GM18868 (cell line): Measurements from ENCODE around the gene EPHB2.
"Not testable (repeated sequence)": the region's sequence is repeated elsewhere in the genome, so short reads cannot be mapped to it uniquely, and the experiment has no call there.

ENCODE experiments used
- ATAC-seq: cut with Tn5 transposase; IDR thresholded peaks from one replicate; pipeline ENCODE4 v1.9.1; 2021; ENCODE audit warnings: mild to moderate bottlenecking, moderate library complexity; ENCODE audit not compliant: unreplicated experiment

The EPHB2 gene

DNA sequence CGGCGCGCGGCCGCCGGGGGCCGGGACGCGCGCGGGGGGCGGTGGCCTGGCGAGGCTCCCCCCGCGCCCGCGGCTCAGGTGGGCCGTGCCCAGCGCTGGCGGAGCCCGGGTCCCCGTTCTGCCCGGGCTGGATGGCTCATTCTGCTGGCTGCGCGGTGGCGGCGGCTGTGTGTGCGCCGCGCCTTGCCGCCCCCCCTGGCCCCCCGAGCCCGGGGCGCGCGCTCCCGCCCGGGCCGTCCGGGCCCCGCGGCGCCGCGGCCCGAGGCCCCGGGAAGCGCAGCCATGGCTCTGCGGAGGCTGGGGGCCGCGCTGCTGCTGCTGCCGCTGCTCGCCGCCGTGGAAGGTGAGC, at the start of gene EPHB2:
EPHB2 (plus strand) TSS at position 139 of the 349 bp plus-strand sequence; CDS start at position 283, 144 bp downstream.
- no peak for ATAC-seq

DNA sequence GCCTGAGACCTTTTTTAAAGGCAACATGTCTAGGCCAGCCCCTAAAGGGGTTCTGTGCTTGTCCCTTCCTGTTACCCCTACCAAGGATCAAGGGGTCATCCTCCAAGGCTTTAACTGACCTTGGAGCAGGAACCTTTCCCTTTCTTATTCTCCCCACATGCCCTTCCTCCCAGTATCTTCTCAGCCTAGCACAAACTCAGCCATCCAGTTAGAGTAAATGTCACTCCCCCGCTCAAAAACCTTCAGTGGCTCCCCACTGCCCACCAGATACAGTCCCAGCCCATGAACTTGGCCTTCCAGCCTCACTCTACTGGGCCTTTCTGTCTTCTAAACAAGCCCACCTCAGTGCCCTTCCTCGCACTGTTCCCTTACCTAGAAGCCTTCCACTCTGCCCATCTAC, 48.8 kb upstream of the EPHB2 start:
- no peak for ATAC-seq

DNA sequence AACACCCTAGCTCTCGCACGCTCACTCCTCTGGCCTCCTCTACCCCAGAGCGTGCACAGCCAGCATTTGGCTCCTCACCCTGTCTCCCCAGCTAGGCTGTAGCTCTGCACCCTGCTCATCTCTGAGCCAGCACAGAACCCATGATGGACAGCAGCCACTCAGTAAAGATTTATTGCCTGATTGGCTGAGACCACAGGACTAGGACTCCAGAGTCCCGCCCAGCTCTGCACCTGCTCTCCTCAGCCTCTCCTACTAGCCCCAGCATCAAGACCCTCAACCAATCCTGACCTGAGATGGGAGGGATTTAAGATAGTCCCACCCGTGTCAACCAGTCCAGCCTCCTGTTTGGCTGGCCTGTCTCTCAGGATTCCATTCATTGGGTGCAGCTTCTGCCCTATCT, 48.3 kb upstream of the EPHB2 start:
- no peak for ATAC-seq

DNA sequence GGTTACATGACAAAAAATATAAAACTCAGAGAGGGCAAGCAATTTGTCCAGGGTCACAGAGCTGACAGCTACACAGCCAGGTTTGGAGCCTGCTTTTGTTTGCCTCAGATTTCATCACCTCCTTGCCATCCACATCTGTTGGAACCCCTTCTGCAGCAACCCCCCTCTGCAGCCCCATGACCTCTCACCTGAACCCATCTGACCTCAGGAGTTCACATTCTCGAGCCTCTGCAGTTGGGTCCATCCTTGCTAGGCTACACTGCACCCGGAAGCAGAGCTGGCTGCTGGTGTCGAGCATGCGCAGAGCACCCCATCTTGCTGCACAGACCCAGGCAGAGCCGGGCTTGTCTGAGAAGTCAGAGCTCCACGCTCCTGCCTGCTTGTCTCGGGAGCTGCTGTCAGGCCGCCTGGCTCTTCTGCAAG, 47.6 kb upstream of the EPHB2 start:
- no peak for ATAC-seq

DNA sequence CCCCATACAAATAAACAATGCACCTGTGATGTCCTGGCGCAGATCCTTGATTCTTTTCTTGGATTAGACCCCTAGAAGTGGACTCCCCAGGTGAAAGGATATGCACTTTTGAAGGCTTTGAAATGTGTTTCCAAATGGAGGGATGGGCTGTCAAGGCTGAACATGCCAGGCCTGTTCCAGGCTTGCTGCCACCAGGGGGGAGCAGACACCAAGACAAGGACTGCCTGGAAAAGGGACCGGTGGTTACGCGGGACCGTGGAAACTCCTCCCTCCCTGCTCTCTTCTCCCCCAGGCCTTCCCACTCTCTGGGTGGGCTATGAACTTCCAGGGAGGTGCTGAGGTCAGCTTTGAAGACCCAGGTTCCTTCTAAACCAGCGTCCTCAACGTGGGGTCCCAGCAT, 44.9 kb upstream of the EPHB2 start:
- no peak for ATAC-seq

DNA sequence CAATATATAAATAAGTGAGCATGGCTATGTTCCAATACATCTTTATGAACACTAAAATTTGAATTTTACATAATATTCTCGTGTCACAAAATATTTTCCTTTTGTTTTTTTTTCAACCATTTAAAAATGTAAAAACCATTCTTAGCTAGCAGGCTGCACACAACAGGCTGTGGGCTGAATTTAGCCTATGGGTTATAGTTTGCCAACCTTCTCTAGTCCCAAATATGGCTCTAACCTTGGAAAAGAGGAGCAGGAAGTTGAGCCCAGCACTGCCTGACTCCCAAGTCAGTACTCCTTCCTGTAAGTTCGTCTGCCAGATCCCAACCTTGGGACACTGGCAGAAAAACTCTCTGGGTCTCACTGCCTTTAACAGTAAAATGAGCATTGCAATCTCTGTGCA, 44.2 kb upstream of the EPHB2 start:
- ATAC-seq = no peak

DNA sequence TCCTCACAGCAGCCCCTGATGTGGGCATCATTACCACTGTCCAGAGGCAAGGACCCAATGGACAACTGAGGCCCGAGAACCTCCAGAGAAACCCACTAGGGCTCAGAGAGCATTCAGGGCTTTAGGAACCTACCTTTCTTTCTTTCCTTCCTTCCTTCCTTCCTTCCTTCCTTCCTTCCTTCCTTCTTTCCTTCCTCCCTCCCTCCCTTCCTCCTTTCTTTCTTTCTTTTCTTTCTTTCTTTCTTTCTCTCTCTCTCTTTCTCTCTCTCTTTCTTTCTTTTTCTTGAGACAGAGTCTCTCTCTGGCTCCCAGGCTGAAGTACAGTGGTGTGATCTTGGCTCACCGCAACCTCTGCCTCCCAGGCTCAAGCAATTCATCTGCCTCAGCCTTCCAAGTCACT, 41.8 kb upstream of the EPHB2 start:
- ATAC-seq = not testable (repeated sequence)

DNA sequence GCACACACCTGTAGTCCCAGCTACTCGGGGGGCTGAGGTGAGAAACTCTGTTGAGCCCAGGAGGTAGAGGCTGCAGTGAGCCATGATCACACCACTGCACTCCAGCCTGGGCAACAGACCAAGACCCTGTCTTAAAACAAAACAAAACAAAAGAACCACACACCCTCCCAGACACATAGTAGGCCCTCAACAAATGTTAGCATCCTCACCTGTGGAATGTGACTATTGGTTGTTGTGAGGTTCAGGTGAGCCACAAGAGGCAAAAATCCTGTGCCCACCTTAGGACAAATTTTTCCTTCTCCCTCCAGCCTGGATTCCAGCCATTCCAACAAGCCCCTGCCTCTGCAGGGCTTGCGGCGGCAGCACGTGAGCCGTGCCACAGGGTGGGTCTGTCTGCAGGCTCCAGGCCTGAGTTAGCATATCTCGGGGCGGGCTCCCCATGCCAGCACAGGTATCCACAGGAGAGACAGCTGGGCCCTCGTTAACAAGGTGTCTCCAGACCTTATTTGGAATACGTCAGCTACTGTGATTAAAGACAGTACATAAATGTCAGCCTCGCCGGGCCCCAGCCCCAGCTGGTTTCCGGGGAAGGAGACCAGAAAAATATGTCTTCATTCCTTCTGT, 40.2 kb upstream of the EPHB2 start:
- no peak for ATAC-seq

DNA sequence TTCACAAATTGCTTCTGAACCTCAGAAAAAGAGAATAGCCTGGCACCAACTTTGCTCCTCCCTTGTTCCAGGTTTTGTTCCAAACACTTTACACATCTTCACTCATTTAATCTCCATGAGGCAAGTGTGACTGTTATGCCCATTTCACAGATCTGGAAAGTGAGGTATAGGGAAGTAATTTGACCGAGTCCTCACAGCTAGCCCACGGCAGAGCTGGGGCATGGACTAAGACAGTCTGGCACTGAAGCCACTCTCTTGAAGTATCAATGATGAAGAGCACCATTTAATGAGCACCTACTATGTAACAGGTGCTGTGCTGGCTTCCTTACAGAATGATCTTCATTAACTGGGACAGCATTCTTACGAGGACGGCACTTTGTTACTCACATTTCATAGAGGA, 38.6 kb upstream of the EPHB2 start:
- ATAC-seq = no peak

DNA sequence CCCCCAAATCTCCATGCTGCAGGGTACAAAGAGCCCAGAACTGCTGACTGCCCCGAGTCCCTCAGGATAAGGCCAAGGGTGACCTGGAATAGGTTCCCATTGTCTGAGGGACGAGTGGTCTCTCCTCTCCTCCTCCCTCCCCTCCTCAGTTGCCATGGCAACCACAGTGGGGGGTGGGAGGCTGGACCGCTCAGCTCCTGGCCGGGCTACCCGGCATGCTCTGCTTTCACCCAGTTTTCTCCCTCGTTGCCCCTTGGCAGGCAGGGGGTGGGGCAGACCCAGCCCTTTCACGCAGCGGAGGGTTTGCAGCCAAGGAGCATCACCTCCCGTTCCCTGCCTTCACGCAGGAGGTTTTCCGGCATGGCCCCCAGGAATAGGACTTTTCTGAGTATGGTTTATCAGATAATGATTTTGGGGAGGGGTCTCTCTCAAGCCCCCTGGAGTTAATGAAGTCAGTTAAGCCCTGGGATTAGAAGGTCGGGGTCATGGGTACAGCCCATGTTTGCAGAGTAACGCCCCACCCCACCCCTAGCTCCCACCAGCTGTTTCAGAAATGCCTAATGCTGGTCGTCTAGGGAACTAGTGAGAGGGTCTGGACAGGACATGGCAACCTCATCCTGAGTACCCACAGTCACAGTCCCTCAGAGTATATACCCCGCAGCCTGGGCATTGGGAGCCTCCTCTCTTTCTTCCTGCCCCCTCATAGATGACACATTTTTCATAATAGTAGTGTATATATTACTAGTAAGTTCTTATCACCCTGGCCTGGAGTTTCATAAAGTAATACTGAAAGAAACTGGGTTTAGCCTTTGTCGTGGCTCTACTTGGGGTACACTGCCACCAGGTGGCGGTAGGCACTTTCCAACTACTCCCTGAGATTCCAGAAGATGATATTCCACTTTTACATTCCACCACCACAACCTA, 36.9 kb upstream of the EPHB2 start:
- ATAC-seq = no peak

DNA sequence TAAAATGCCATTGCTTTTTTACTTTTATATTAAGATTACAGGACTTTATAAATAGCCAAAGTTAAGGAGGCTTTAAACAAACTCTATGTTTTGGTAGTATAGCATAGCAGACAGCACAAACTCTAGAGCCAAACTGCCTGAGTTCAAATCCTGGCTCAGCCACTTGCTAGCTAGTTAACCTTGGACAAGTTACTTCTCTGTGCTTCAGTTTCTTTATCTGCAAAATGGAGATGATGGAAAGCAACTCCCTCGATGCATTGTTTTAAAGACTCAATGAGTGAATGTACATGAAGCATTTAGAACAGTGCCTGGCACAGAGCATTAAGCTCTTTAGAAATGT, 36.3 kb upstream of the EPHB2 start:
- ATAC-seq = no peak

DNA sequence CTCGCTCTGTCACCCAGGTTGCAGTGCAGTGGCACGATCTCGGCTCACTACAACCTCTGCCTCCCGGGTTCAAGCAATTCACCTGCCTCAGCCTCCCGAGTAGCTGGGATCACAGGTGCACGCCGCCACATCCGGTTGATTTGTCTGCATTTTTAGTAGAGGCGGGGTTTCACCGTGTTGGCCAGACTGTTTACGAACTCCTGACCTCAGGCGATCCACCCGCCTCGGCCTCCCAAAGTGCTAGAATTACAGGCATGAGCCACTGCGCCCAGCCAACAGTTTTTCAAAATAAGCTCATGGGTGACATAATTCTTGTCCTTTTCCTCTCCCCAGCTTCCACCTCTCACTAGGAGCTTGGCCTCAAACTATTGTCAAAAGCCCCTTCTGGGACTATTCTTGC, 34.5 kb upstream of the EPHB2 start:
- not testable (repeated sequence) for ATAC-seq

DNA sequence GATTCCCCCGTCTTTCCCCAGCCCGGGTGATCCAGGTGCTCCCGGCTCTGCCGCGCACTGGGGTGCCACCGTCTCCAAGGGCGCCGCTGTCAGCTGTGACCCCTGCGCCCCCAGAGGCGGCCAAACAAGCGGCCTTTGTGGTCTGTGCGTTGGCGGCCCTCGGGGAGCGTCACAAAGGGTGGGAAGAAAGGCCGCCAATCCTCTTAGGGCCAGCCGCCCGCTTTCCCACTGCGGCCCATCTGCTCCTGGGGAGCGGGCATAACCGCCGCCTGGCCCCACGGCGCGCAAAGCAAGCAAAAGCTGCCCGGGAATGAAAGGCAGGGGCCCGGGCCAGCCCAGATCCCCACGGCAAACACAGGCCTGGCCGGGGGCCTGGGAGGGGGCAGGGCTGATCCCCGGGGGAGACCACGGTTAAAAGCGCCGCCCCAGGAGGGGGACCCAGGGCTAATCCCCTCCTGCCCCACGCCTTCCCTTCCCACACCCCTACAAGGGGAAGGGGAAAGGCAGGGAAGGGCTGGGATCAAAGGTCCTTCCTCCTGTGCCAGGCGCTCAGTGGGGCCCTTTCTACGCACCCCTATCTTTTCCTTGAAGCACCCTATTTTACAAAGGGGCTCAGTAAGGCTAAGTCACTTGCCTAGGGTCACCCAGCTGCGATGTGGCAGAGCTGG, 33.6 kb upstream of the EPHB2 start:
- ATAC-seq = no peak

DNA sequence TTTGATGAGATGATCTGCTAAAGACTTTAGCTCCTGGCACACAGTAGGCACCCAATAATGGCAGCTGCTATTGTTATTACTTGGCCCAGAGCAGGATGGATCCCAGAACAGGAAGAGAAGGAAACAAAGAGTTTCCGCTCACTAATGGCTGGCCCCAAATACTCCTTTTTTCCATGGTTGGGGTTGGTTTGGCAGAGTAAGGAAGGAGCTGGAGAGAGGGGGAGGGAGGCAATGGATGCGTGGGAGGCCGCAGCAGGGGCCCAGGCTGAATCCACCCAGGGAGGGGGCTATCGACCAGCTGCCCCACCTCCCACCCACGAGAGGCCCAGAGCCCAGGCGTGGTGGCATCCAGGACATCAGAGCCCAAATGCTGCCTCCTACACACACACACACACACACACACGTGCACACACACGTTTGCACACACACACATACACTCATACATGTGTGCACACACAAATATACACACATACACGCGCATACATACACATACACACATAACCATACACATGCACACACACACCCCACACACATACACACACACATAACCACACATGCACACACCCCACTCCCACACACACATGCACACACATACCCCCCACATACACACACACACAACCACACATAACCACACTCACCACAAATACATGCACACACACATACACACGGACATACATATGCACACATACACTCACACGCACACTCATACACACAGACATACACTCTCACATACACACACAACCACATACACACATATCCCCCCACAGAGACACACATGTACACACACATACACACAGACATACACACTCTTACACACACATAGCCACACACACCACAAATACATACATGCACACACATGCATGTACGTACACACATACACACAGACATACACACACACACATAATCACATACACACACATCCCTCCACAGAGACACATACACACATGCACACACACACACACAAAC, 32.4 kb upstream of the EPHB2 start:
- ATAC-seq = no peak

DNA sequence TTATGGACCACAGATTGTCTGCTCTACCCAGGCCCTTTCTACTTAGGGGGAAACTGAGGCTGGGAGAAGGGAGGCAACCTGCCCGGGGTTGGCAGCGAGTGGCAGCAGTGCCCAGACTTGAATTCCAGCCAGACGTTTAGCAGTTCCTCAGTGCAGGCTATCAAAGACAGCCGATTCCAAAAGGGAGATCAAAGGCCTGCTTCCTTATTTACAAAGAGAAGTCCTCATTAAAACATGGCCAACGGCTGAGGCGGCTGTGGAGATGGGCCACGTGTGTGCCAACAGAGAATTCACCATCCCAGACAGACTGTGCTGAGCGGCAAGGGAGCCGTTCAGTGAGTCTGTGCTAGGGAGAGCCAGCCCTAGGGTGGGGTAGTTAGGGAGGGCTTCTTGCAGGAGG, 29.9 kb upstream of the EPHB2 start:
- no peak for ATAC-seq

DNA sequence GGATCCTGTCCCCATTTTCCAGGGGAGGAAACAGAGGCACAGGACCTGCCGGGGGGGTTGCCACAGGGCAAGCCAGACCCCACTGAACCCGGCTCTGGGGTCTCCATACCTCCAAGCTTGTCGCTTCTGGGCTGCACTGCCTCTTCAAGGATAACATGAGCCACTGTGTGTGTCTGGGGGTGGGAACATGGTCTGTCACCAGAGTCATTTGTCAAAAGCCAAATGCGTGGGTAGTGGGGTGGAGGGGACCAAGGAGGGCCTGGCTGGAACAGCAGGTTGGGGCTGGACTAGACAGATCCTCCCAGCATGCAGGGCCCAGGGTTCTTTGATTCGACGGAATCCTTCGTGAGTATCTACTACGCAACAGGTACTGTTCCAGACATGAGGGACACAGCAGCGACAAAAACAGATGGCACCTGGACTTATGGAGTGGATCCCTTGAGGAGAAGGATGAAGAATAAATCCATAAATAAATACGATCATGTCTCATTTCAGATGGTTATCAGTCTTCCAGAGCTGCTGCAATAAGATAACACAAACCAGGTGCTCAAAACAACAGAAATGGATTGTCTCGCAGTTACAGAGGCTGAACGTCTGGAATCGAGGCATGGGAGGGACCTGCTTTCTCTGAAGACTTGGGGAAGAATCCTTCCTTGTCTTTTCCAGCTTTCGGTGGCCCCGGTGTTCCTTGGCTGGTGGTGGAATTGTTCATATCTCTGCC, 28.9 kb upstream of the EPHB2 start:
- ATAC-seq = no peak

DNA sequence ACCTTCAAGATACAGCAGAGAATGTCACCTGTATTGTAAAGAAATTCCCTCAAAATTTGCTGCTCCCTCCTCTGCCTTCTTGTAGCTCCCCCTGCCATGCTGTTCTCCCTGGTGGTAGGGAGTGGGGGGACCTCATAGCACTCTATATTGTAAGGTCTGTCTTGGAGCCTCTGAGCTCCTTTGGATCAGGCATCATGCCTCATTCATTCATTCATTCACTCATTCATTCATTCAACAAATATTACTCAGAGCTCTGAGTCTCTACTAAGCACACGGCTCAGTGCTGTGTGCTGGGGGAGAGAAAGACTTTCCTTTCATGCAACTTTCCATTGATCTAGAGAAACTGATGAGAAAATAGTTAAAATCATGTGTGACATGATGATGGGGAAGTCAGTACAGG, 27.1 kb upstream of the EPHB2 start:
- no peak for ATAC-seq

DNA sequence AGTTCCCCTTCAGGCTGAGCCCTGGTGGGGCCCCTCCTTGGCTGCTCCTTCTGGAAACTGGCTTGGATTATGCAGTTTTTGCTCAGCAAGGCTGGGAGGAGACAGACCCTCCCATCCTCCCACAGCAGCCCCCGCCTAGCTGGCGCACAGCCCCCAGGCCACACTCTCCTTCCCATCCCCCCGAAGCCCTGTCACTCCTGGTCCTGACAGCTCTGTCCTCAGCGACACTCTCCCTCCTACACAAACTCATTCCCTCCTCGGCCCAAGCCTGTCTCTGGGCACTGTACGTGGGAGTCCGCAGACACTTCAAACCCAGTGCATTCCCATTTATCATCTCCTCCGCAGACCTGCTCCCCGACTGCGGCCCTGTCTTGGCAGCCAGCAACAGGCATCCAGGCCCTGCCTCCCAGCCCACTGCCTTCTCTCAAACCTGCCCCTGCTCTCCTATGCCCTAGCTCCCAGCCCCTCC, 25.0 kb upstream of the EPHB2 start:
- ATAC-seq = no peak

DNA sequence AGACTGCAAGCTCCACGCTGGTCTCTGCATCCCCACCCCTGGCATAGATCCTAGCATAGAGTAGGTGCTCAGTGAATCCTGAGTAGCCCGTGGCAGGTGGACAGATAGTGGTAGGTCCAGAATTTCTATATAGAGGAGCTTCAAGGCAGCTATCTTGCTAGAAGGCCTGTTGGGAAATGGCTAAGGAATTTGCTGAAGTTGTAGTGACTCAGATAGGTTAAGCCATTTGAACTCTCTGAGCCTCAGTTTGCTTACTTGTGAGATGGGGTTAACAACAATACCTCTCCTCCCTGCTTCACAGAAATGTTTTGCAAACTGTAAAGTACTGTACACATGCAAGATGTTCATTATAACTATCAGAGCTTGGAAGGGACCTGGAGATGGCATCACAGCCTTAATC, 23.4 kb upstream of the EPHB2 start:
- ATAC-seq = no peak

DNA sequence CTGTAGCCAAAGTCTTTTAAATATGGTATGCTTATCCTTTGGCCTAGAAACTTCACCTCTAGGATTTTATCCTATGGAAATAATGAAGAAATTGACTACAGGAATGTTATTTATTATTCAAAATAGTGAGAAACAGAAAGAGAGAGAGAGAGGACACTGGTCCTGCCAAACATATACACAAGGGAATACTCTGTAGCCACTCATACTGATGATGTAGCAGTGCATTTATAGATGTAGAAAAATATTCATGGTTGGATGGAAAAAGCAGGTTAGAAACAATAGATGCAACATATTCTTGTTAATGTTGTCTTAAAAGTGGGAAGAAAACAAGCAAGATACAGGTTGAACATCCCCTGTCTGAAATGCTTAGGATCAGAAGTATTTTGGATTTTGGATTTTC, 22.2 kb upstream of the EPHB2 start:
- ATAC-seq = no peak
